ENCODE measurements around the gene BOLA2. TPM values are rescaled to one million over a fixed set of nuclear protein-coding genes. Genes with fewer than 3 reads are reported as not detected.
"Not testable (repeated sequence)": the region's sequence is repeated elsewhere in the genome, so short reads cannot be mapped to it uniquely, and the experiment has no call there.

BOLA2 gene
- total RNA-seq (2014; rRNA removed; shearing (Covaris generic)): 43.3 and 50.0 TPM in 2 replicates
- polyA plus RNA-seq (2014; cell fraction: nucleus; rRNA removed): 9.7 and 11.1 TPM in 2 replicates

DNA sequence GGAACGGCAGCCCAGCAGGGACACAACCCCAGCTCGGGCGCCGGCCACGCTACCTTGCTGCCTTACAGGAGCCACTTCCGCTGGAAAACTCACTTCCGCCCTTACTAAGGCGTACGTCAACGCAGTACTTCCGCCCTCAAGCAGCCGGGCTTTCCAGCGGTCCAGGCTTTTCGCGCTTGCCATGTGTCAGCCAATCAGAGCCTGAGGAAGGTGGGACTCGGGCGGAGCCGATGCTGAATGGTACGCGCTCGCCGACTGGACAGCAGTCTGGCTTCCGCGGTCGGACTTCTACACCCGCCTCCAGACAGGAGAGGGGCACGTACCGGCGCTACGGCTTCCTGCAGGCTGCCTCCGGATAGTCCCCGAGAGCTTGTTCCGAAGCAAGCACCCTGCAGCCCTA is at the start of gene BOLA2, which contains the start of gene SLX1B:
TSS of gene BOLA2 (minus strand) at position 83 of the 400 bp plus-strand sequence. CDS start 98 bp downstream, outside the sequence.
TSS of gene SLX1B (plus strand) at position 265 of the 400 bp plus-strand sequence.
- not testable (repeated sequence) for DNase-seq (ENCODE audit: extremely low read depth, low read depth)

DNA sequence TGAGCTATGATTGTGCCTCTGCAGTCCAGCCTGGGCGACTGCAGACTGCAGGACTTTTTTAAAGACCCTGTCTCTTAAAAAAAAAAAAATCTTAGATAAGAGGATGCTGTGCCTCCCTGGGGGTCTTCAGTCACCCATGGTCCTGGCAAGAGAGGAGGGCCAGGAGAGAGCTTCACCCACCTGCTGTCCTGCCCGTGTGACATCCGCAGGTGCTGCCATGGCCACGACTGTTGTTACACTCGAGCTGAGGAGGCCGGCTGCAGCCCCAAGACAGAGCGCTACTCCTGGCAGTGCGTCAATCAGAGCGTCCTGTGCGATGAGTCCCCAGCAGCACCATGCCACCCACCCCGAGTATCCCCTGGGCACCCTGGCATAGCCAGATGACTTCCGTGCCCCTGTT is 28.1 kb upstream of the BOLA2 start:
- not testable (repeated sequence) for DNase-seq (ENCODE audit: extremely low read depth, low read depth)

DNA sequence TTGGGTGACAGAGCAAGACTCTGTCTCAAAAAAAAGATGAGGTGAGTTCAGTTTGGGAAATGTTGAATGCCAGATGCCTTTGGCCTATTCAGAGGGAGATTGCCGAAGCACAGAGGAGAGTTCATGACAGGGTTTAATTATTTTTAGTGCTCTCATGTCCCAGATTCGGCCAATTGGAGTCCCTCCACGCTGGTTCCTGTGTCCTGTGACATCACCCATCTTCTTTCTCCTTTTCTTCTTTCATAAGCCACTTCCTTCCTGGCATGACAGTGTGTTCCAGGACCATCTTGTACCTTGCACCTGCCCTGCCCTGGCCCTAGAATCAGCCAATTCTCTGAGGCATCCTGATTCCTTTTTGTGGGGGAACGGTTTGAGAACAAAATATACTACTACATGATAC is 17.9 kb upstream of the BOLA2 start:
- not testable (repeated sequence) for DNase-seq (ENCODE audit: extremely low read depth, low read depth)

DNA sequence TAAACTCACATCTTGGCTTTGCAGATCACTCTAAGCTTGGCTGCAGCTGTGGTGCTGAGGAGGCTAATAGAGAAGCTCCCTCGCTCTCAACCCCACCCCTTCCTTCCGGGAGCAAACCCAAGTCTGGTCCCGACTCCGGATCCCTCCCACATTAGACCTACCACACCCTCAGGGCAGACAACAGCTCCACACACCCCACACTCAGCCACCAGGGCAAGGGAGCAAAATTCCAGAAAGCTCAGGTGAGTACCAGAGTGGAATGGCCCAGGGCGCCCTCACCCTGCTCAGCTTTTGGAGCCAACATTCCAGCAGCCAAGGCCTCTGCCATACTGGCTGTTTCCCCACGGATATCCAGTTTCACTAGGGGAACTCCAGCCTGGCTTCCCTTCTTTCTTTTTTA is 15.5 kb upstream of the BOLA2 start:
- not testable (repeated sequence) for DNase-seq (ENCODE audit: extremely low read depth, low read depth)

DNA sequence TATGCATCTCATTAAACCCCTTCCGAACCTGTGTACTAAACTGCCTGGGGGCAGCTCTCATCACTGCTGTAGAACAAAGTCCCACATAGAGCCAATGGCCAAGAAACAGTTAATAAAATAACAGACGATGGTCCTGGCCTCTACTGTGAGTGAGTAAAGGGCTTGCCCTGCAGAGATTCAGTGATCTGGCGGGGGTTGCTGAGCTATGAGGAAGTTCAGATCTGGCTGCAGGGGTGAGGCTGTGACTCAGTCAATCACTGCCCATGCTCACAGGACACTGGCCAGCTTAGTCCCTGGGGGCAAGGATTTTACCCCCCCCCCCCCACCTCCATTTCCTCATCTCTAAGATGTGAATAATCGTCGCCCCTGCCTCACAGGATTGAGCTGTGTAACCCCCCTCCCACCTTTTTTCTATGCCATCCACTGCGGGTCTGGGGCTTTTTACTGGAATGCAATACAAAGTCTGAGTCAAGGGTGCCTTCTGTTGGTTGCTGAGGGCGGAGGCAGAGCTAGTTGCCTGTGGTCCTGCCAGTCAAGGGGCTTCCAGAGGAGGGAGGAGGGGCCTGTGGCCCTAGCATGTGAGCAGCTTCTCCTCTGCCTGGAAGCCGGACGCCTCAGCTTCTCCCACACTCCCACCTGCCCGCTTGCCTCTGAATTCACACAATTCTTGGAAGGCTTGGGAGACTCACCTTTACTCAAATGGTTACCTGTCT is 13.7 kb upstream of the BOLA2 start:
- not testable (repeated sequence) for DNase-seq (ENCODE audit: extremely low read depth, low read depth)

DNA sequence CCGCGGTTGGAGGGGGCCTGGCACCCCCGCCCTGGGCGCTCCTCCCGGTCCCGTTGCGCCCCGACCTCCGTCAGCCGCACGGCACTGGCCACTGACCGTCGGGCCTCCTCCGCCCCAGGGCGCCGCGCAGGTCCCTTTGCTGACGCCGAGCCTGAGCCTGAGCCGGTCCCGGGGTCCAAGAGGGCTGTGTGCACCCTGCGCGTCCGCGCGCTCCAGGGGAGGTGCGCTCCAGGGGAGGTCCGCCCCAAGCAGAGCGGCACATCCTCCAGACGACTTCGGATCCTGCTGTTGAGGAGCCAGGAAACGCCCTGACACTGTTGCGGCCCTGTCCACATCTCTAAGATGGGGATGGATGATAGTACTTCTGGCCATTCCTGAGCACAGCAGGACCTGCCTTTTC is 12.8 kb upstream of the BOLA2 start:
- not testable (repeated sequence) for DNase-seq (ENCODE audit: extremely low read depth, low read depth)

DNA sequence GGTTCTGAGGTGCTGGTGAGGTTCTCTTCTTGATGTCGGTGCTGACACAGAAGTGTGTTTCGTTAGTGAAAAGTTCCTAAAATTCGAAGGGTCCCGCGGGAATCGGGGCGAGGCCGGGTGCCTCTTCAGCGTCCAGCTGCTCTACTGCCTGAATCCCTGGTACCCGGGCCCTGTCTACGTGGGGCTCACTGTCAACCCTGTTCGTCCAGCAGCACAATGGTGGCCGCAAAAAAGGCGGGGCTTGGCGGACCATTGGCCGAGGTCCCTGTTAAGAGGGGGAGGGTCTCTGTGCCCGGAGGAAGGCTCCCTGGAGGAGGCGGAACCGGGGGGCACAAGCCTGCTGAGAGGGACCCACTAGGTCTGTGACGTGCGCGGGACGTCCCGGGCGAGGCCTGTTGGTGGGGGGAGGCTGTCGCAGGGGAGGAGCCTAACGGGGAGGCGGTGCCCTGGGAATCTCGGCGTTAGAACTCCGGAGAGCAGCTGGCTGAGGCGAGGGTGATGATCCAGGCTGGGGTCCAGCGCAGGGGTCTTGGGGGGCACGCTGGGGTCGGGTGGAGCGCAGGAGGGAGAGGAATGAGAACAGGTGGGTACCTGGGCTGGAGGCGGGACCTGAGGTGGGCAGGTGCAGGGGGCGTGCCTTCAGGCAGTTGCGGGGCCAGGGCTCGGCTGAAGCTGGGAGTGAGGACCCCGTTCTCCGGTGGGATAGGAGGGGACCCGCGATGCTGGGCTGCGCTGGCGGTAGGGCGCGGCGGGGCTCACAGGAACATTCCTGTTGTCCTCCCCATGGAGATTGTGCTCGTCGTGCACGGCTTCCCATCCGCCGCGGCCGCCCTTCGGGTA is 12.1 kb upstream of the BOLA2 start:
- DNase-seq (ENCODE audit: extremely low read depth, low read depth): not testable (repeated sequence)

DNA sequence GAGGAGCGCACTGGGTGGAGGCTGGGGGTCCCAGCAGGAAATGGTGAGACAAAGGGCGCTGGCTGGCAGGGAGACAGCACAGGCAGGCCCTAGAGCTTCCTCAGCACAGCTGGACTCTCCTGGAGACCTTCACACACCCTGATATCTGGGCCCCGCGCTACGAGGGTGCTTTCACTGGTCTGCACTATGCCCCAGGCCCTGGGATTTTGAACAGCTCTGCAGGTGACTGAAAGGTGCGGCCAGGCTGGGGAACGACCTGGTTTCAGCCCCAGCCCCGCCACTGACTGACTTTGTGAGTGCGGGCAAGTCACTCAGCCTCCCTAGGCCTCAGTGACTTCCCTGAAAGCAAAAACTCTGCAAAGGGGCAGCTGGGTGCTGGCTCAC is 6.5 kb upstream of the BOLA2 start:
- not testable (repeated sequence) for DNase-seq (ENCODE audit: extremely low read depth, low read depth)

DNA sequence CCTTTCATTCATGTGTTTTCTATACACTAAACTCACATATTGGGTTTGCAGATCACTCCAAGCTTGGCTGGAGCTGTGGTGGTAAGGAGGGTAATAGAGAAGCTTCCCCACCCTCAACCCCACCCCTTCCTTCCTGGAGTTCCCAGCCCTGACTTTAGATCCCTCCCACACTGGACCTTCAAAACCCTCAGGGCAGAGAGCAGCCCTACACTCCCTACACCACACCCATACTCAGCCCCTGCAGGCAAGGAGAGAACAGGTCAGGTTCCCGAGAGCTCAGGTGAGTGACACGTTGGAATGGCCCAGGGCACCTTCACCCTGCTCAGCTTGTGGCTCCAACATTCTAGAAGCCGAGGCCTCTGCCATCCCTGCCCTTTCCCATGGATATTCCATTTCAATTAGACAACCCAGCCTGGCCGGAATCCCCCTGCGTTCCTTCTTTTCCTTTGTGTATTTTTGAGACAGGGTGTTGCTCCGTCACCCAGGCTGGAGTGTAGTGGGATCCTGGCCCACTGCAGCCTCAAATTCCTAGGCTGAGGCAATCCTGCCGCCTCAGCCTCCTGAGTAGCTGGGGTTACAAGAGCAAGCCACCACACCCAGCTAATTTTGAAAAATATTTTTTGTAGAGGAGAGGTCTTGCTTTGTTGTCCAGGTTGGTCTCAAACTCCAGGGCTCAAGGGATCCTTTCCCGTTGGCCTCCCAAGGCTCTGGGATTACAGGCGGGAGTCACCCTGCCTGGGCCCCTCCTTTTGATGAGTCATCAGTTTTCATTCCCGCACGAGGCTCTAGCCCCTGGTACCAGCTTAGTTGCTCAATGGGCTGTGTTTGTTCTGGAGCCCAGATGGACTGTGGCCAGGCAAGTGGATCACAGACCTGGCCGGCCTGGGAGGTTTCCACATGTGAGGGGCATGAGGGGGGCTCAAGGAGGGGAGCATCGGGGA is 5.8 kb upstream of the BOLA2 start, which contains the start of gene SULT1A4:
TSS of gene SULT1A4 (plus strand) at position 208 of the 941 bp plus-strand sequence. CDS start 1,473 bp downstream, outside the sequence.
- DNase-seq (ENCODE audit: extremely low read depth, low read depth): not testable (repeated sequence)

DNA sequence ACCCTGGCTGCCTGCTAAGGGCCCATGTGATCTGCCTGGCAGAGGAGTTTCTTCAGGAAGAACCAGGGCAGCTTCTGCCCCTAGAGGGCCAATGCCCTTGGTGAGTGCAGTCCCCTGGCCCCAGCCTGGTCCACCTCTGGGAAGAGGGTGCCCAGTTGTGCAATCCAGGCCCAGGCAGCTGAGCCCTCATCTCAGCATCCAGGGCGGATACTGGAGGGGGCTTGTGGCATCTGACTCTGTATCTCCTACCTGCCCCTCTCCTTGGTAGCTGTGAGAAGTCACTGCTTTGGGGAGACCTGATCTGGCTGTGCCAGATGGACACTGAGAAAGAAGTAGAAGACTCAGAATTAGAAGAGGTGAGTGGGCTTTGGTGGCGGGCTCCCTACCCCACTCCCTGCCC is 3.5 kb upstream of the BOLA2 start:
- DNase-seq (ENCODE audit: extremely low read depth, low read depth): not testable (repeated sequence)

DNA sequence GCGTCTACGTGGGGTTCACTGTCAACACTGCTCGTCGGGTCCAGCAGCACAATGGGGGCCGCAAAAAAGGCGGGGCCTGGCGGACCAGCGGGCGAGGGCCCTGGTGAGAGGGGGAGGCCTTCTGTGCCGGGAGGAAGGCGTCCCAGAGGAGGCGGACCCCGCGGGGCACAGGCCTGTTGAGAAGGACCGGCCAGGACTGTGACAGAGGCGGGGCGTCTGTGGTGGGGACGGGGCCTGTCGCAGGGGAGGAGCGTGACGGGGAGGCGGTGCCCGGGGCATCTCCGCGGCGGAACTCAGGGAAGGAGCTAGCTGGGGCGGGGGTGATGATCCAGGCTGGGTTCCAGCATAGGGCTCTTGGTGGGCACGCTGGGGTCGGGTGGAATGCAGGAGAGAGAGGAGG is 677 bp upstream of the BOLA2 start:
- not testable (repeated sequence) for DNase-seq (ENCODE audit: extremely low read depth, low read depth)

DNA sequence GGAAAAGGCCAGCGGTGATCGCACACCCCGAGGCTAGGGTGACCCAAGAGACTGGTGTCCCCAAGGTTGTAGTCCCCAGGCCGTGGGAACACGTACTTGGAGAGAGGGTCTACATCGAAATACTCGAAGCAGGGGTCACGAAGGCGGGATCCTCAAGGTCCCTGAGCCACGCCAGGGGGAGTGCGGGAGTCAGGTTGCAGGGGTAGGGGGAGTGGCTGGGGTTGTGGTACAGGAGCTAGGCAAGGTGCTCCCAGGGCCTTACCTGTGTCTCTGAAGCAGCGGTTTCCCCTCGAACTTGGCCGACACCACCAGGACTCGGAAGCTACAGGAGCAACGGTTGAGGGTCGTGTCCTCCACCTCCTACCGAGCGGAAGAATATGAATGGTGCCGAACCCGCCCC is 397 bp downstream of the BOLA2 start:
- DNase-seq (ENCODE audit: extremely low read depth, low read depth): not testable (repeated sequence)

DNA sequence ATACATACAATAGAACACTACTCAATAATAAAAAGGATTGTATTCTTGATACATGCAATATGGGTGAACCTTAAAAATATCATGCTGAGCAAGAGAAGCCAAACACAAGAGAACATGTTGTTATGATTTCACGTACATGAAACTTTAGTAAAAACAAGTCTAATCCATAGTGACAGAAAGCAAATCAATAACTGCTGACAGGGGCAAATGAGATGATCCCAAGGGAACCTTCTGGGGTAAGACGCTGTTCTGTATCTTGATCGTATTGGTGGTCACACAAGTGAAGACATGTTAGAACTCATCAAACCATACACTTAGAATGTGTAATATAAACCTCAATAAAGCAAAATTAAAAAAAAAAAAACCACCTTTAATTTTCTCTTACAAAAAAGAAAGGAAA is 28.8 kb downstream of the BOLA2 start:
- not testable (repeated sequence) for DNase-seq (ENCODE audit: extremely low read depth, low read depth)

DNA sequence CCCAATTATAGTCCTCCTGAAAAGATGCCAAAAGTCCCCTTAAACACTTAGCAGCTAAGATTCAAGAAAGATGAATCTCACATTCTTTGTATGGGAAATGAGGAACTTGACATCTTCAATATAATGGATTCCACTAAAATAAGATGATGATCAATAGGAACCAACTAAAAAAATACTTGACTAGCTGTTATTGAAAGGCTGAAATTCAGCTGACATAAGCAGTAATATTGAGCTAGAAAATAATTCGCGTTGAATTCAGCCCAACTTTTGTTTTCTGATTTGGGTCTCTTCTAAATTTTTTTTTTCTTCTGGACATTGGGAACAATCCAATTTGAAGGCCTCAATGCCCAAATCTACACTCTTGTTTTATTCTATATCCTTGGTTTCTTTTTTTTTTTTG is 30.6 kb downstream of the BOLA2 start:
- DNase-seq (ENCODE audit: extremely low read depth, low read depth): not testable (repeated sequence)

DNA sequence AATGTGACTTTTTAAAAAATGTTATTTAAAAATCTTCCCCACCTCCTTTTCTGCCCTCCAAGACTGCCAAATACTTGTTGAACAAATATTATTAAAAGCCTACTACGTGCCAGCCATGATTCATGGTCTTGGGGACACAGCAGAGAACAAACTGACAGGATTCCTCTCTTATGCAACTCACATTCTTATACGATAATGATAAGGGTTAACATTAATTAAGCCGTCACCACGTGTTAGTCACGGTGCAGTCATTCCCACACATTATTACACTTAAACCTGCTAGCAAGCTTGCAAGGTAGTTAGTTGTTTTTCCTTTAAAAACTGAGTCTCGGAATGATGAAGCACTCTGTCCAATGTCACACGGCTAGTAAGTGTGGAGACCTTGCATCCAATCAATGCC is 48.9 kb downstream of the BOLA2 start:
- DNase-seq (ENCODE audit: extremely low read depth, low read depth): not testable (repeated sequence)

Small RNA genes lying within 50 kb of the gene (small RNA-seq; reads per million reads assigned to genes)
- 0 reads per million in 2 experiments for gene AC133555.2

Other genes starting within 250 kb of the BOLA2 start
- gene NPIPB11, start 47.6 kb downstream of the BOLA2 start, total RNA-seq (2014; rRNA removed; shearing (Covaris generic)): 0.35 and 0.50 TPM in 2 replicates
- gene SLX1B, start 182 bp upstream of the BOLA2 start, total RNA-seq (2014; rRNA removed; shearing (Covaris generic)): 25.2 and 26.8 TPM in 2 replicates
- gene SULT1A4, start 5.6 kb upstream of the BOLA2 start, total RNA-seq (2014; rRNA removed; shearing (Covaris generic)): 12.8 and 15.8 TPM in 2 replicates
- gene NPIPB12, start 52.1 kb upstream of the BOLA2 start, total RNA-seq (2014; rRNA removed; shearing (Covaris generic)): 21.9 and 24.0 TPM in 2 replicates
- gene SPN, start 208.9 kb upstream of the BOLA2 start, total RNA-seq (2014; rRNA removed; shearing (Covaris generic)): not detected in 2 replicates
- 0.42 and 1.7 TPM in 2 replicates for gene QPRT, start 224.8 kb upstream of the BOLA2 start, total RNA-seq (2014; rRNA removed; shearing (Covaris generic))

Measured in NCI-H460 (cell line).